ENCODE results near the gene PHOX2A. TPM values are rescaled to one million over a fixed set of nuclear protein-coding genes. Genes with fewer than 3 reads are reported as not detected.

The PHOX2A gene
- total and polyA plus RNA-seq, 8 donors: 0.35 to 0.61 TPM; not detected in 6

GRCh38 chr11:72238492-72239312, 5.3 kb downstream of the PHOX2A start:
- Histone ChIP-seq H3K27ac (no peak overlapping the region), H3K4me1 (peaks cover 0 to 14% (median 9%) of the 10 kb centered on the region in 3 donors), H3K36me3 (peaks cover 0 to 23% (median 0%) of the 10 kb centered on the region in 3 donors), H3K9me3 (no peaks in the 10 kb centered on the region), H3K4me3 (no peak overlapping the region), H3K27me3 (peaks cover 0 to 5% (median 0%) of the 10 kb centered on the region in 4 donors)
- no peak for FAIRE-seq
- WGBS, 2 donors: 66 to 69% methylated on average over 28 of the region's 28 CpGs
- TF ChIP-seq CTCF (IDR thresholded peaks at IDR 0.05): no peak
- peak in 3 of 6 donors; percentile 33 to 66 (median 53) for DNase-seq
- peak in 2 of 4 donors; percentile 1 to 4 for ATAC-seq
- intact Hi-C loops (cut with DNase I): no loop called here

GRCh38 chr11:72238040-72238450, 5.9 kb downstream of the PHOX2A start:
- Histone ChIP-seq H3K4me3 (no peak overlapping the region), H3K9me3 (no peaks in the 10 kb centered on the region), H3K27me3 (peaks cover 0 to under 1% (median 0%) of the 10 kb centered on the region in 4 donors), H3K27ac (no peak overlapping the region), H3K4me1 (peaks cover 0 to 14% (median 9%) of the 10 kb centered on the region in 3 donors), H3K36me3 (peaks cover 0 to 27% (median 3%) of the 10 kb centered on the region in 3 donors)
- ATAC-seq (peak; percentile 54 to 77 (median 72)), FAIRE-seq (no peak), DNase-seq (peak in 5 of 6 donors; percentile 52 to 78 (median 68))
- intact Hi-C loops (cut with DNase I): no loop called here
- TF ChIP-seq CTCF (IDR thresholded peaks at IDR 0.05): peak; percentile 44 to 53 (median 52)
- 40 to 48% methylated on average over 16 of the region's 16 CpGs for WGBS, 2 donors

GRCh38 chr11:72237112-72237931, 6.7 kb downstream of the PHOX2A start:
- no peak for TF ChIP-seq CTCF (IDR thresholded peaks at IDR 0.05)
- Histone ChIP-seq H3K27ac (no peak overlapping the region), H3K36me3 (peaks cover 0 to 34% (median 5%) of the 10 kb centered on the region in 3 donors), H3K27me3 (no peaks in the 10 kb centered on the region), H3K9me3 (no peaks in the 10 kb centered on the region), H3K4me3 (no peak overlapping the region), H3K4me1 (peaks cover 0 to 14% (median 9%) of the 10 kb centered on the region in 3 donors)
- intact Hi-C loops (cut with DNase I): no loop called here
- WGBS, 2 donors: 81% methylated on average over 18 to 22 of the region's 22 CpGs
- ATAC-seq (peak in 2 of 4 donors; percentile 0 to 4), FAIRE-seq (no peak), DNase-seq (peak in 3 of 6 donors; percentile 37 to 79 (median 53))

- Histone ChIP-seq H3K4me3 (no peak overlapping the region), H3K27me3 (no peaks in the 10 kb centered on the region), H3K9me3 (no peaks in the 10 kb centered on the region), H3K4me1 (peaks cover 0 to 14% (median 9%) of the 10 kb centered on the region in 3 donors), H3K27ac (no peak overlapping the region), H3K36me3 (peaks cover 0 to 38% (median 5%) of the 10 kb centered on the region in 3 donors)
- WGBS, 2 donors: 76 to 93% methylated on average over 2 of the region's 2 CpGs
- ATAC-seq (no peak), DNase-seq (no peak), FAIRE-seq (no peak)
- no peak for TF ChIP-seq CTCF (IDR thresholded peaks at IDR 0.05)
- intact Hi-C loops (cut with DNase I): no loop called here
Observed at GRCh38 chr11:72236774-72237111, 7.2 kb downstream of the PHOX2A start.

All from pancreas (tissue), 10 donors.